ENCODE data around the gene ANKDD1A.

Gene ANKDD1A

DNA sequence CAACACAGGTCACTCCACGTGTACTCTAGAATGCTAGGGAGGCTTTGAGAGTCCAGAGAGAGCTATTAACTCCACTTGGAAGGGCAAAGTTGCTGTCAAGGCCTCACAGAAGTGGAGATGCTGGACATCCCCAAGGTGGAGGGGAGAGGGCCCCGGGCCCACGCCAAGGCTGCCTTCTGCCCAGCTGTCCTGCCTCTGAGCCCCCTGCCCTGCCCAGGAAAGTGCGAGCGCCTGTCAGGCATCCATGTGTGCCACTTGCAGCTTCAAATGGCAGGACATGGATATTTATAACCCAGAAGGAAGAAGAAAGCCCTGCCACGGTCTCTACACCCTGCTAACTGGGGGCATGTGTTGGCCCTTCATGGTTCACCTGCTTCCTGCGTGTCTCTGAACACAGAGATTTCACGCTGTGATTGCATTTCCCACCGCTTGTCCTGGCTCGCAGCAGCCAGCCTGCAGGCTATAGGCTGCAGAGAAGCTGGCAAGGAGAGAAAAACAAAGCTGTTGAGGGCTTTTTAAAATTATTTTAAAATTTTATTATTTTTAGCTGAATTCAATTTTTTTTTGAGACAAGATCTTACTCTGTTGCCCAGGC is 17.0 kb downstream of the ANKDD1A start:
- Histone ChIP-seq H3K4me2 (ENCODE audit: low read depth, low read length, poor library complexity, severe bottlenecking) (no peak overlapping the region), H3K9me2 (replicated peaks; ENCODE audit: insufficient read depth, low read length) (no peaks in the 10 kb centered on the region), H4K20me1 (ENCODE audit: low read depth, low read length) (no peaks in the 10 kb centered on the region), H3K9ac (ENCODE audit: low read length) (no peak overlapping the region), H3K4me3 (ENCODE audit: insufficient read depth, low read length, poor library complexity, severe bottlenecking) (no peak overlapping the region), H3K27me3 (ENCODE audit: low read length) (no peaks in the 10 kb centered on the region), H3F3A (ENCODE audit: insufficient read depth) (no peaks in the 10 kb centered on the region), H3K9me3 (ENCODE audit: insufficient read depth, low read length) (no peaks in the 10 kb centered on the region), H3K79me2 (ENCODE audit: insufficient read depth, low read length) (no peaks in the 10 kb centered on the region), H3K27ac (ENCODE audit: low read depth, low read length) (no peak overlapping the region), H3K36me3 (ENCODE audit: low read length) (no peaks in the 10 kb centered on the region), H2AFZ (ENCODE audit: low read depth, low read length, severe bottlenecking) (no peak overlapping the region)
- TF ChIP-seq EZH2phosphoT487 (conservative IDR thresholded peaks at IDR 0.05; ENCODE audit: low read length): no peak

DNA sequence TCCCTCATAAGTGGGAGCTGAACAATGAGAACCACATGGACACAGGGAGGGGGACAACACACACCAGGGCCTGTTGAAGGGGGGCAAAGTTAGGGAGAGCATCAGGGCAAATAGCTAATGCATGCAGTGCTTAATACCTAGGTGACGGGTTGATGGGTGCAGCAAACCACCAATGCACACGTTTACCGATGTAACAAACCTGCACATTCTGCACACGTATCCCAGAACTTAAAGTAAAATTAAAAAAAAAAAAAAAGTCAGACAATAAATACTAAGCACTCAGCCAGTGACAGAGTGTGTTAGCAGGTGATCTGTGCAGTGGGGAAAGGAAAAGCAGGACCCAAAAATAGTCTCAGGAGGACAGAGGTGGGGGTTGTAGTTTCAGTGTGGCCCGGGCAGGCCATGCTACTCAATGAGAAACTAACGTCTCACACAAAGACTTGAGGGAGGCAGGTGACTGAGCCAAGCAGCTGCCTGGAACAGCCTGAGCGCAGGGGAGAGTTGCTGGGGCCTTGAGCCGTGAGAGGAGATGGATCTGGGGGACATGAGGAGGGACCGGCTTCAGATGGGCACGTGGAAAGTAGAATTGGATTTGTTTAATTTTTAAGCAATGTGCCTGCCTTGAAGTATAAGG is 18.4 kb downstream of the ANKDD1A start:
- Histone ChIP-seq H3K4me2 (ENCODE audit: low read depth, low read length, poor library complexity, severe bottlenecking) (no peak overlapping the region), H3K27ac (ENCODE audit: low read depth, low read length) (no peak overlapping the region), H3K36me3 (ENCODE audit: low read length) (no peaks in the 10 kb centered on the region), H3K4me3 (ENCODE audit: insufficient read depth, low read length, poor library complexity, severe bottlenecking) (no peak overlapping the region), H3F3A (ENCODE audit: insufficient read depth) (no peaks in the 10 kb centered on the region), H3K79me2 (ENCODE audit: insufficient read depth, low read length) (no peaks in the 10 kb centered on the region), H3K9ac (ENCODE audit: low read length) (no peak overlapping the region), H4K20me1 (ENCODE audit: low read depth, low read length) (no peaks in the 10 kb centered on the region), H3K9me3 (ENCODE audit: insufficient read depth, low read length) (no peaks in the 10 kb centered on the region), H3K27me3 (ENCODE audit: low read length) (no peaks in the 10 kb centered on the region), H3K9me2 (replicated peaks; ENCODE audit: insufficient read depth, low read length) (no peaks in the 10 kb centered on the region), H2AFZ (ENCODE audit: low read depth, low read length, severe bottlenecking) (no peak overlapping the region)
- TF ChIP-seq, protein P1, sequence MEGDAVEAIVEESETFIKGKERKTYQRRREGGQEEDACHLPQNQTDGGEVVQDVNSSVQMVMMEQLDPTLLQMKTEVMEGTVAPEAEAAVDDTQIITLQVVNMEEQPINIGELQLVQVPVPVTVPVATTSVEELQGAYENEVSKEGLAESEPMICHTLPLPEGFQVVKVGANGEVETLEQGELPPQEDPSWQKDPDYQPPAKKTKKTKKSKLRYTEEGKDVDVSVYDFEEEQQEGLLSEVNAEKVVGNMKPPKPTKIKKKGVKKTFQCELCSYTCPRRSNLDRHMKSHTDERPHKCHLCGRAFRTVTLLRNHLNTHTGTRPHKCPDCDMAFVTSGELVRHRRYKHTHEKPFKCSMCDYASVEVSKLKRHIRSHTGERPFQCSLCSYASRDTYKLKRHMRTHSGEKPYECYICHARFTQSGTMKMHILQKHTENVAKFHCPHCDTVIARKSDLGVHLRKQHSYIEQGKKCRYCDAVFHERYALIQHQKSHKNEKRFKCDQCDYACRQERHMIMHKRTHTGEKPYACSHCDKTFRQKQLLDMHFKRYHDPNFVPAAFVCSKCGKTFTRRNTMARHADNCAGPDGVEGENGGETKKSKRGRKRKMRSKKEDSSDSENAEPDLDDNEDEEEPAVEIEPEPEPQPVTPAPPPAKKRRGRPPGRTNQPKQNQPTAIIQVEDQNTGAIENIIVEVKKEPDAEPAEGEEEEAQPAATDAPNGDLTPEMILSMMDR (IDR thresholded peaks at IDR 0.05; ENCODE audit: insufficient read depth, low read length, poor library complexity, severe bottlenecking): no peak
- no peak for TF ChIP-seq EZH2phosphoT487 (conservative IDR thresholded peaks at IDR 0.05; ENCODE audit: low read length)

DNA sequence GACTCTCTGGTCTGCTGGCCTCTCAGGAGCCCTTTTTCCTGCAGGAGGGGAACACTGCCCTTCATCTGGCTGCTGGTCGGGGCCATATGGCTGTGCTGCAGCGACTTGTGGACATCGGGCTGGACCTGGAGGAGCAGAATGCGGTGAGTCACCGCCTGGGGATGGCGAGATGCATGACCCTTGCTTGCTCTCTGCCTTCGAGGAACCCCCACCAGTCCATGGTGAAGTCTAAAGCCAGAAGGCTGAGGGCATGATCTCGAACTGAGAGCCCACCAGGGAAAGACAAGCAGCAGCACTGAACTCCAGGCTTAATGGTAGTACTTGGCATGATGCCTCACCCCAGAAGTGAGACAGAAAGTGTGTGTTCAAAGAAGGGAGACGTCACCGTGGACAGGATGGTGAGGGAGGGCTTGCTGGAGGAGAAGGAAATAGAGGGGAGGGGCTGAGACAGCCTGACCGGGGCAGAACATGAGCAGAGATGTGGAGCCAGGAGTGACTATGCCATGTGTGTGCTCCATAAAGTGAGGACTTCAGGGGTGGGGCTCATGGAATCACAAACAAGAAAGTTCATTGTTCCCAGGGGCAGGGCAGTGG is 19.2 kb downstream of the ANKDD1A start:
- Histone ChIP-seq H3K9me2 (replicated peaks; ENCODE audit: insufficient read depth, low read length) (no peaks in the 10 kb centered on the region), H2AFZ (ENCODE audit: low read depth, low read length, severe bottlenecking) (no peak overlapping the region), H3K4me3 (ENCODE audit: insufficient read depth, low read length, poor library complexity, severe bottlenecking) (no peak overlapping the region), H3K9me3 (ENCODE audit: insufficient read depth, low read length) (no peaks in the 10 kb centered on the region), H3F3A (ENCODE audit: insufficient read depth) (no peaks in the 10 kb centered on the region), H3K79me2 (ENCODE audit: insufficient read depth, low read length) (no peaks in the 10 kb centered on the region), H3K4me2 (ENCODE audit: low read depth, low read length, poor library complexity, severe bottlenecking) (no peak overlapping the region), H3K27ac (ENCODE audit: low read depth, low read length) (no peak overlapping the region), H3K9ac (ENCODE audit: low read length) (no peak overlapping the region), H3K36me3 (ENCODE audit: low read length) (no peaks in the 10 kb centered on the region), H4K20me1 (ENCODE audit: low read depth, low read length) (no peaks in the 10 kb centered on the region), H3K27me3 (ENCODE audit: low read length) (no peaks in the 10 kb centered on the region)
- TF ChIP-seq, protein P1 (IDR thresholded peaks at IDR 0.05; ENCODE audit: insufficient read depth, low read length, poor library complexity, severe bottlenecking): no peak
- TF ChIP-seq EZH2phosphoT487 (conservative IDR thresholded peaks at IDR 0.05; ENCODE audit: low read length): no peak

- Histone ChIP-seq H3K27ac (ENCODE audit: low read depth, low read length) (no peak overlapping the region), H2AFZ (ENCODE audit: low read depth, low read length, severe bottlenecking) (no peak overlapping the region), H3K4me3 (ENCODE audit: insufficient read depth, low read length, poor library complexity, severe bottlenecking) (no peak overlapping the region), H4K20me1 (ENCODE audit: low read depth, low read length) (no peaks in the 10 kb centered on the region), H3K9ac (ENCODE audit: low read length) (no peak overlapping the region), H3K9me3 (ENCODE audit: insufficient read depth, low read length) (no peaks in the 10 kb centered on the region), H3K36me3 (ENCODE audit: low read length) (no peaks in the 10 kb centered on the region), H3F3A (ENCODE audit: insufficient read depth) (no peaks in the 10 kb centered on the region), H3K79me2 (ENCODE audit: insufficient read depth, low read length) (no peaks in the 10 kb centered on the region), H3K9me2 (replicated peaks; ENCODE audit: insufficient read depth, low read length) (no peaks in the 10 kb centered on the region), H3K27me3 (ENCODE audit: low read length) (no peaks in the 10 kb centered on the region), H3K4me2 (ENCODE audit: low read depth, low read length, poor library complexity, severe bottlenecking) (no peak overlapping the region)
- TF ChIP-seq EZH2phosphoT487 (conservative IDR thresholded peaks at IDR 0.05; ENCODE audit: low read length): no peak
- TF ChIP-seq, protein P1 (IDR thresholded peaks at IDR 0.05; ENCODE audit: insufficient read depth, low read length, poor library complexity, severe bottlenecking): no peak
Measured at GRCh38 chr15:64931381-64931780, 19.7 kb downstream of the ANKDD1A start.
